Loucy (cell line): ENCODE measurements around the gene CDCP1.

Experiments used
- H2AFZ ChIP-seq: fragments of 200-600 bp; sonication (generic); 2 replicates; pipeline ENCODE4 v1.6.0; 2016; ENCODE audit warnings: antibody characterized with exemption, mild to moderate bottlenecking, low read length, moderate library complexity
- H3F3A ChIP-seq: fragments of 200-600 bp; 2 replicates; pipeline ENCODE4 v1.6.0; 2016; ENCODE audit warnings: antibody characterized with exemption, low read depth, mild to moderate bottlenecking
- H3K27me3 ChIP-seq: fragments of 200-600 bp; sonication (generic); 2 replicates; pipeline ENCODE4 v1.6.1; 2014; ENCODE audit warnings: low read length, mild to moderate bottlenecking; ENCODE audit not compliant: insufficient read depth, poor library complexity, severe bottlenecking
- H3K36me3 ChIP-seq: fragments of 200-600 bp; sonication (generic); 2 replicates; pipeline ENCODE4 v1.6.1; 2016; ENCODE audit warnings: low read length; ENCODE audit not compliant: insufficient read depth
- H3K4me1 ChIP-seq: fragments of 200-600 bp; sonication (generic); 2 replicates; pipeline ENCODE4 v1.5.1; 2014; ENCODE audit warnings: low read length, mild to moderate bottlenecking; ENCODE audit not compliant: insufficient read depth, poor library complexity, severe bottlenecking
- H3K4me2 ChIP-seq: fragments of 200-600 bp; sonication (generic); 2 replicates; pipeline ENCODE4 v1.6.0; 2014; ENCODE audit warnings: antibody characterized with exemption, low read length, low read depth, mild to moderate bottlenecking; ENCODE audit not compliant: poor library complexity, severe bottlenecking
- H3K4me3 ChIP-seq: fragments of 200-600 bp; sonication (generic); 2 replicates; pipeline ENCODE4 v1.5.1; 2014; ENCODE audit warnings: low read length, mild to moderate bottlenecking, mixed read lengths; ENCODE audit not compliant: poor library complexity, severe bottlenecking
- H3K79me2 ChIP-seq: fragments of 200-600 bp; sonication (generic); 2 replicates; pipeline ENCODE4 v1.6.1; 2014; ENCODE audit warnings: low read length; ENCODE audit not compliant: insufficient read depth
- H3K9ac ChIP-seq: fragments of 200-600 bp; sonication (generic); 2 replicates; pipeline ENCODE4 v1.6.0; 2014; ENCODE audit warnings: mild to moderate bottlenecking, low read depth, low read length, moderate library complexity; ENCODE audit not compliant: poor library complexity, severe bottlenecking
- H3K9me2 ChIP-seq: fragments of 200-600 bp; sonication (generic); replicated peaks from 2 replicates; pipeline ENCODE4 v1.6.1; 2016; ENCODE audit warnings: low read depth, low read length, mixed read lengths
- H3K9me3 ChIP-seq: fragments of 200-600 bp; sonication (generic); 2 replicates; pipeline ENCODE4 v1.6.1; 2014; ENCODE audit warnings: mild to moderate bottlenecking, antibody characterized with exemption, low read length, low read depth; ENCODE audit not compliant: insufficient read depth
- H4K20me1 ChIP-seq: fragments of 200-600 bp; sonication (generic); 2 replicates; pipeline ENCODE4 v1.6.0; 2014; ENCODE audit warnings: antibody characterized with exemption, low read length, mild to moderate bottlenecking; ENCODE audit not compliant: insufficient read depth, poor library complexity, severe bottlenecking
- CTCF ChIP-seq: fragments of 200-600 bp; sonication (generic); conservative IDR thresholded peaks from 2 replicates; pipeline ENCODE4 v1.5.1; 2014; ENCODE audit warnings: mild to moderate bottlenecking, antibody characterized with exemption, low read length
- EZH2phosphoT487 ChIP-seq: fragments of 200-600 bp; IDR thresholded peaks from 2 replicates; pipeline ENCODE4 v1.6.1; 2018; ENCODE audit warnings: antibody characterized with exemption, mild to moderate bottlenecking, moderate library complexity, borderline replicate concordance

Gene CDCP1

GRCh38 chr3:45113625-45114050 is 32.5 kb downstream of the CDCP1 start:
- Histone ChIP-seq H4K20me1 (no peaks in the 10 kb centered on the region), H3K9ac (no peak overlapping the region), H3K9me2 (no peaks in the 10 kb centered on the region), H3K9me3 (no peaks in the 10 kb centered on the region), H3K4me3 (no peak overlapping the region), H3K4me2 (no peak overlapping the region), H3F3A (peaks cover 10% of the 10 kb centered on the region), H2AFZ (peak overlapping the region; percentile 73), H3K36me3 (no peaks in the 10 kb centered on the region), H3K27me3 (no peaks in the 10 kb centered on the region), H3K79me2 (no peaks in the 10 kb centered on the region), H3K4me1 (peaks cover 65% of the 10 kb centered on the region)
- no peak for TF ChIP-seq CTCF
- no peak for TF ChIP-seq EZH2phosphoT487

- H3K36me3 ChIP-seq = no peaks in the 10 kb centered on the region
- no peaks in the 10 kb centered on the region for H3K9me3 ChIP-seq
These were observed 33.2 kb downstream of the CDCP1 start for GRCh38 chr3:45112939-45113338.

GRCh38 chr3:45110509-45110833 is 35.7 kb downstream of the CDCP1 start:
- Histone ChIP-seq H3K27me3 (no peaks in the 10 kb centered on the region), H4K20me1 (no peaks in the 10 kb centered on the region), H2AFZ (peak overlapping the region; percentile 41), H3K9me2 (no peaks in the 10 kb centered on the region), H3K4me2 (peak overlapping the region; percentile 89), H3F3A (peaks cover 10% of the 10 kb centered on the region), H3K9ac (peak overlapping the region; percentile 72), H3K4me1 (peaks cover 80% of the 10 kb centered on the region), H3K4me3 (peak overlapping the region; percentile 68), H3K36me3 (no peaks in the 10 kb centered on the region), H3K79me2 (no peaks in the 10 kb centered on the region), H3K9me3 (no peaks in the 10 kb centered on the region)
- TF ChIP-seq CTCF (no peak), EZH2phosphoT487 (no peak)

More at GRCh38 chr3:45112939-45113338, 33.2 kb downstream of the CDCP1 start:
- Histone ChIP-seq H2AFZ (peak overlapping the region; percentile 73), H3K9me2 (no peaks in the 10 kb centered on the region), H3K27me3 (no peaks in the 10 kb centered on the region), H3K4me3 (no peak overlapping the region), H4K20me1 (no peaks in the 10 kb centered on the region), H3K9ac (peak overlapping the region; percentile 37), H3F3A (peaks cover 10% of the 10 kb centered on the region), H3K79me2 (no peaks in the 10 kb centered on the region), H3K4me2 (peak overlapping the region; percentile 2), H3K4me1 (peaks cover 62% of the 10 kb centered on the region)
- TF ChIP-seq CTCF = no peak
- no peak for TF ChIP-seq EZH2phosphoT487
